Panc1 (cell line): Measurements from ENCODE around the gene ENGASE.

Experiments
- POLR2AphosphoS5 ChIP-seq: IDR thresholded peaks from 2 replicates; pipeline ENCODE4 v1.6.1; 2012; ENCODE audit warnings: mild to moderate bottlenecking, low read depth, low read length, moderate library complexity
- TCF7L2 ChIP-seq: IDR thresholded peaks from 2 replicates; pipeline ENCODE4 v1.6.1; 2011; ENCODE audit warnings: mild to moderate bottlenecking, low read depth, low read length, inconsistent platforms
- TF ChIP-seq, protein P1 (sequence below): fragments of 450-650 bp; IDR thresholded peaks from 2 replicates; pipeline ENCODE4 v1.5.1; 2017; ENCODE audit warnings: mild to moderate bottlenecking

DNA sequence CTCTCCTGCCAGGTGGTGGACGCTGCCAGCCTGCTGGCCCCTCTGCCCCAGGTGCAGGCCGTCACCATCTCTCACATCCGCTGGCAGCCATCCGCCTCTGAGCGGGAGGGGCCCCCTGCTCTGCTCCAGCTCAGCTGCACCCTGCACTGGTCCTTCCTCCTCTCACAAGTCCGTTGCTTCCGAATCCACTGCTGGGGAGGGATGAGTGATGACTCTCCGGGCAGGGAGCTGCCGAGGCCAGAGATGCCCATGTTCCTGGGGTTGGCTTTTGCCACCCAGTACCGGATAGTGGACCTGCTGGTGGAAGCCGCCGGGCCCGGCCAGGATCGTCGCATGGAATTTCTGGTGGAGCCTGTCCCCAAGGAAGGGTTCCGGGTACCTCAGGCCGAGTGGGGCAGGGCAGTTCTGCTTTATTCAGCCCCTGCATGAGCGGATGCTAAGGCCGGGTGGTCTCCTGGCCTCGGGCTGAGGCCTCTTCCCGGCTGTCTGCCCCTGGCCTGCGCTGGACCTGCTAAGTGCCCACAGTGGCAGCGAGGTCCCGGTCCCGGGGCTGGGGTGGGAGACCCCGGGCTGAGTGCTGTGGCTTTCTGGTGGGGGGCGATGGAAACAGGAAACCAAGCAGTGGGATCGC lies 11.4 kb downstream of the ENGASE start:
- no peak for TF ChIP-seq TCF7L2
- TF ChIP-seq, protein P1, sequence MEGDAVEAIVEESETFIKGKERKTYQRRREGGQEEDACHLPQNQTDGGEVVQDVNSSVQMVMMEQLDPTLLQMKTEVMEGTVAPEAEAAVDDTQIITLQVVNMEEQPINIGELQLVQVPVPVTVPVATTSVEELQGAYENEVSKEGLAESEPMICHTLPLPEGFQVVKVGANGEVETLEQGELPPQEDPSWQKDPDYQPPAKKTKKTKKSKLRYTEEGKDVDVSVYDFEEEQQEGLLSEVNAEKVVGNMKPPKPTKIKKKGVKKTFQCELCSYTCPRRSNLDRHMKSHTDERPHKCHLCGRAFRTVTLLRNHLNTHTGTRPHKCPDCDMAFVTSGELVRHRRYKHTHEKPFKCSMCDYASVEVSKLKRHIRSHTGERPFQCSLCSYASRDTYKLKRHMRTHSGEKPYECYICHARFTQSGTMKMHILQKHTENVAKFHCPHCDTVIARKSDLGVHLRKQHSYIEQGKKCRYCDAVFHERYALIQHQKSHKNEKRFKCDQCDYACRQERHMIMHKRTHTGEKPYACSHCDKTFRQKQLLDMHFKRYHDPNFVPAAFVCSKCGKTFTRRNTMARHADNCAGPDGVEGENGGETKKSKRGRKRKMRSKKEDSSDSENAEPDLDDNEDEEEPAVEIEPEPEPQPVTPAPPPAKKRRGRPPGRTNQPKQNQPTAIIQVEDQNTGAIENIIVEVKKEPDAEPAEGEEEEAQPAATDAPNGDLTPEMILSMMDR, result no peak
- TF ChIP-seq POLR2AphosphoS5, result no peak
